NCI-H82 (cell line): ENCODE data around the gene DHFR2.
"Not testable (repeated sequence)": the region's sequence is repeated elsewhere in the genome, so short reads cannot be mapped to it uniquely, and the experiment has no call there.

Experiments used
- DNase-seq: peaks from one replicate; lab custom pipeline; 2025; lab: John Stamatoyannopoulos, UW

Gene DHFR2

GRCh38 chr3:94062513-94063404 lies at the start of gene DHFR2, which contains the start of gene NSUN3:
TSS of gene DHFR2 (minus strand) at chr3:94062916. CDS start at chr3:94061511, 1,405 bp downstream.
TSS of gene NSUN3 (plus strand) at chr3:94063061. CDS start at chr3:94063127, 66 bp downstream.
- DNase-seq = peak; percentile 99

- no peak for DNase-seq
Observed at GRCh38 chr3:94110854-94111253, 48.1 kb upstream of the DHFR2 start.

GRCh38 chr3:94110232-94110631 lies 47.5 kb upstream of the DHFR2 start:
- DNase-seq = not testable (repeated sequence)

- DNase-seq = no peak
Observed at GRCh38 chr3:94106268-94106667, 43.6 kb upstream of the DHFR2 start.

GRCh38 chr3:94101860-94102259 lies 39.1 kb upstream of the DHFR2 start:
- DNase-seq = peak; percentile 9

- no peak for DNase-seq
Observed at GRCh38 chr3:94099311-94099710, 36.6 kb upstream of the DHFR2 start.

GRCh38 chr3:94098452-94098851 lies 35.7 kb upstream of the DHFR2 start:
- DNase-seq = no peak

GRCh38 chr3:94095111-94095510 lies 32.4 kb upstream of the DHFR2 start:
- no peak for DNase-seq

GRCh38 chr3:94093151-94093550 lies 30.4 kb upstream of the DHFR2 start:
- DNase-seq = no peak

- no peak for DNase-seq
Observed at GRCh38 chr3:94092086-94092485, 29.4 kb upstream of the DHFR2 start.

- no peak for DNase-seq
Observed at GRCh38 chr3:94089126-94089525, 26.4 kb upstream of the DHFR2 start.

GRCh38 chr3:94083261-94083660 lies 20.5 kb upstream of the DHFR2 start:
- no peak for DNase-seq

GRCh38 chr3:94082391-94082937 lies 19.7 kb upstream of the DHFR2 start:
- DNase-seq = no peak

GRCh38 chr3:94081884-94082283 lies 19.2 kb upstream of the DHFR2 start:
- no peak for DNase-seq

- not testable (repeated sequence) for DNase-seq
Observed at GRCh38 chr3:94080552-94080951, 17.8 kb upstream of the DHFR2 start.

GRCh38 chr3:94076055-94076454 lies 13.3 kb upstream of the DHFR2 start:
- no peak for DNase-seq

GRCh38 chr3:94071713-94072284 lies 9.1 kb upstream of the DHFR2 start:
- no peak for DNase-seq

- no peak for DNase-seq
Observed at GRCh38 chr3:94070341-94070911, 7.7 kb upstream of the DHFR2 start.

- DNase-seq = peak; percentile 11
Observed at GRCh38 chr3:94069194-94069813, 6.6 kb upstream of the DHFR2 start.

- DNase-seq = no peak
Observed at GRCh38 chr3:94066506-94067500, 4.1 kb upstream of the DHFR2 start.
